NCI-H82 treated with DMSO at 0.1 percent for 48 hours (cell line): ENCODE measurements around the gene ZDHHC4.

Experiments
- DNase-seq: peaks from one replicate; lab custom pipeline; 2025; ENCODE audit not compliant: unreplicated experiment; lab: John Stamatoyannopoulos, UW

Gene ZDHHC4

GRCh38 chr7:6604458-6604857 lies 27.2 kb downstream of the ZDHHC4 start:
- DNase-seq = no peak

DNA sequence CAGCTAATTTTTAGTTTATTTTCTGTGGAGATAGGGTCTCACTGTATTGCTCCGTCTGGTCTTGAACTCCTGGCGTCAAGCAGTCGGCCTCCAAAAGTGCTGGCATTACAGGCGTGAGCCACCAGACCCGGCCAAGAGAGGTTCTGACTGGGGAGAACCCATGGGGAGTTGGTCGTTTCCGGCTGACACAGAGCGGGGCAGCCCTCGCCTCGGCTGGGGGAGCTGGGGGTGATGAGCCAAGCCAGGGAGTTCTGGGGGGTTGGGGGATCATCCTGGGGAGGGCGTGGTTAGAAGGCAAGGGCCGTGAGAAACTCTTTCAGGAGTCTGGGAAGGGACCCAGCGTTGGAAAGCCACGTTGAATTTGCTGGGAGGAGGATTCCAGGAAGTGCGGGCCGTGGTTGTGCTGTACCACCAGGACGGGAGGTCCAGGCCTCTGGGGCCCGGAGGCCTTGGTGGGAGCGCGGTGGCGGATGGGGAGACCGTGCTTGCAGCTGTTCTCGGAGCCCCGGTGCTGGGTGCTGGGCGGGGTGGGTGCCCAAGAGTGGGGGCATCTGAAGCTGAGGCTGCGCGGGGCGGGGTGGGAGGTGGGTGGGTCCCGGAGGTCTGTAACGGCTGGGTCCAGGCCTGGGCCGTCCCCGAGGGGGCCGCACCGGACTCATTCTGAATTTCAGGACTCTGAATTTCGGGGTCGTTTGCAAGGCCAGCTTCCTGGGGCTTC lies 29.8 kb downstream of the ZDHHC4 start:
- no peak for DNase-seq

DNA sequence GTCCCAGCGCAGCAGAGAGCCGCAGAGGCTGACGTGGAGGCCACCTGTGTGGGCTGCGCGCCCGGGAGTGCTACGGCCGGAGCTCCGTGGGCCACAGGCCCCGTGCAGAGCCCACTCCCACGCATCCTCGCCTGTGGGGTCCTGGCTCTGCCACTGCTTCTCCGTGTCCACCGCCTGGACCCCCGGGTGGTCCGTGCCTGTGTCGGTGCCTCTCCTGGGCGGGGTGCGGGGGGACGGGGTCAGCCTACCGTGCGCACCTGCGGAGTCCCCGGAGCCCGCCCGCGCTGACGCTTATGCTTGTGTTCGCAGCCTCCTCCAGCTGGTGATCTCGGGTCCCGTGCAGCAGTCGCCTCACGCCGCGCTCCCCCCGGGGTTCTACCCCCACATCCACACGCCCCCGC lies 30.4 kb downstream of the ZDHHC4 start:
- no peak for DNase-seq

GRCh38 chr7:6608081-6608480 lies 30.8 kb downstream of the ZDHHC4 start:
- DNase-seq = no peak

GRCh38 chr7:6608794-6609193 lies 31.5 kb downstream of the ZDHHC4 start:
- no peak for DNase-seq

DNA sequence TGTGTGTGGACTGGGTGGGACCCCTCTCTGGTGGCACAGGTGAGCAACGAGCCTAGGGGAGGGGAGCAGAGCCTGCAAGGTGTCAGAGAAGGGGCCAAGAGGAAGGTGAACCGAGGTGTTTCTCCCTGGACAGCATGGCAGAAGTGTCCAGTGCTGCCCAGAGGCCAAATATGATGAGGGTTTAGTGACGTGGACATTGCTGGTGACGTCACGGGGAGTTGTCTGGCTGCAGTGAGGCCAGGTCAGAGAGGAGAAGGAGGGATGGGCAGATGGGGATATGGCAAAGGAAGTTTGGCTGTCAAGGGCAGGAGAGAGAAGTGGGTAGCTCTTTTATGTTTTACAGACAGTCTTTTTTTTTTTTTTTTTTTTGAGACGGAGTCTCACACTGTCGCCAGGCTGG lies 35.6 kb downstream of the ZDHHC4 start:
- DNase-seq = no peak

GRCh38 chr7:6613706-6614105 lies 36.5 kb downstream of the ZDHHC4 start:
- DNase-seq = no peak

DNA sequence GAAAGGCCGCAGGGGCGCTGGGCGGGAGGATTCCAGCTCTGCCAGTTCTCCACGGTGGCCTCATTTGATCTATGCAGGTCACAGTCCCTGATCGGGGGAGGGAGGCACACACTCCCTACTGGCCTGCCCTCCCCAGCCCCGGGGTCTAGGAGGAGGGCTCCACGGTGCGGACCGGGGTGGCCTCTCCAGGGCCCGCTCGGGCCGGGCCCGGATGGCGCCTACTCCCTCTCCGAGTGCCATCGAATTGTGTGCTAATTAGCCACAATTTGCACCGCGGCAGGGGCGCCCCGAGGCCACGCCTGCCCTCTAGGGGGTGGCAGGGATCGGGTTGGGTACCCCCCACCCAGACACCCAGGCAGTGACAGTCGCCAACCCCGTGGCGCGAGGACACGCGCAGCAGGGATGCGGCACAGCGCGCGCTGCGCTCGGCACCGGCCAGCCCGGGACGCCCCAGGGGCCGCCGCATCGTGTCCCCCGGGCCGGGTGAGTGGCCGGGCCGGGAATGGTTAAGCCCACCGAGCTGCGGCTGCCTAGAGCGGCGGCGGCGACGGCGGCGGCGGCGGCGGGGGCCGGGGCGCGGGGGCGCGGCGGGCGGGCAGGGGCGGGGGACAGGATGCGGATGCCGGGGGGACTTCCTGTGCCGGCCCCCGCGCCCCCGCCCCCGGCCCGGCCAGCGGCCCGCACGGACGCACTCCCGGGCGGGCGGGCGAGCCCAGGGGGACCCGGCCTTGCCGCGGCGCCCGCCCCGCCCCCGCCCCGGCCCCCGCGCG lies 37.9 kb downstream of the ZDHHC4 start, which contains the start of gene ZNF853:
TSS of gene ZNF853 (plus strand) at position 658 of the 770 bp plus-strand sequence. CDS start 565 bp downstream, outside the sequence.
- no peak for DNase-seq

GRCh38 chr7:6615723-6616555 lies 38.7 kb downstream of the ZDHHC4 start:
- DNase-seq = no peak

DNA sequence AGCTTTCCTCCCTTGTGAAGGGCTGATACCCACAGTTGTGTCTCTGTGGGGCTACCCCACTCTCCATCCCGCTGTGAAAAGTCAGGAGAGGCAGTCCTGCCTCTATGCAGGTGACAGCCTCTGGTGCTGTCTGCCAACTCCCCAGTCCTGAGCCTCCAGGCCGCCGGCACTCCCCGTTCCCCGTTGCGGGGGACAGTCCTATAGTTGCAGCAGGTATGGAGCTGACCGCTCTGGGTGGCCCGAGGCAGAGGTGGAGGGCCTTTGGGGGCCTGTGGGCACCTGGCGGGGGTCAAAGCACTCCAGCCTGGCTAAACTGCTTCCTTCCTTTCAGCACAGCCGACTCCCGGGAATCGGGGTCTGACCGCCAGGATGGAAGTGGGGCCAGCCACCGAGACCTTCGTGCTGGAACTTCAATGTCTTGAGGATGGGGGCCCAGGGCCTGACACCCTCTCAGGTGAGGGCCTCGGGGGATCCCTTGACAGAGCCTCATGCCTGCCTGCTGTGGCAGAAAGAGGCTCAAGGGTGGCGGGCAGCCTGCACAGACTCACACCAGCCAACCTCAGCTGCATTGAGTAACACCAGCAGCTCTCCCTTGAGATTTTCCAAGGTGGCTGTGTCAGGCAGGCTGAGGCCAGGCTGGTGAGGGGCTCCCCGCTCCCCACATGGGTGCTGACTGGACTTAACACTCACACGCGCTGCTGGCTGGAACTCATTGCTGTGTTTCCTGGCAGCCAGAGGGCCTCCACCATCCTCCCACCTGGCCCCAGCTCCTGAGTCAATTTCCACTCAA lies 39.8 kb downstream of the ZDHHC4 start:
- no peak for DNase-seq

DNA sequence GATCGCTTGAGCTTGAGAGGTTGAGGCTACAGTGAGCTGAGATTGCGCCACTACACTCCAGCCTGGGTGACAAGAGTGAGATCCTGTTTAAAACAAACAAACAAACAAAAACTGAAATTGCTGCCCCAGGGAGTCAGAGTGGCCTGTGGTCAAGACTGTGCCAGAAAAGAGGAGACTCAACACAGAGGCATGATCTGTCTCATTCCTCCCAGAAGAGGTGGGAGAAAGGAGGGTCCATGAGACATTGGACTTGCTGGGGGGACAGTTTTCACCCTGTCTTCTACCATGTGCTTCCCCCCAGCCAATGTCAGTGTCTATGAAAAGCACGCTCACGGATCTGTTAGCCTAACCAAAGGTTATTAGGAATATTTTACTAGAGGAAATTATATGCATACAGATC lies 41.4 kb downstream of the ZDHHC4 start:
- DNase-seq = no peak

DNA sequence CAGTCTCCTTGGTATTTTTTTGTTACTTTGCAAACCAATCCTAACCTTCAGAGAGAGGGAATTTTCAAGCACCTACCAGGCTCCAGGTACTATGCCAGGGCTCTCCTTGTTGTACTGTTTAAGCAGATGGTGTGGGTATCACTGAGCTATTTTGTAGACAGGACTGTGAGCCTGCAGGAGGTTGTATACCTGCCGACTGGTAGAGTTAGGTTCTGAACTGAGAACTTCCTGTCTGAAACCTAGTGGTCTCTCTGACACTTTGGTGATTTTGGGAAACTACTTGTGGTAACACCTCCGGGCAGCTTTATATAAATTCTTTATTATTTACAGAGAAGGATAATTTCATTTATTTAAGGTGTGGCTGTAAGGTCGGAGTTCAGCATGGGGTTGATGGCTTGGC lies 42.7 kb downstream of the ZDHHC4 start:
- no peak for DNase-seq

DNA sequence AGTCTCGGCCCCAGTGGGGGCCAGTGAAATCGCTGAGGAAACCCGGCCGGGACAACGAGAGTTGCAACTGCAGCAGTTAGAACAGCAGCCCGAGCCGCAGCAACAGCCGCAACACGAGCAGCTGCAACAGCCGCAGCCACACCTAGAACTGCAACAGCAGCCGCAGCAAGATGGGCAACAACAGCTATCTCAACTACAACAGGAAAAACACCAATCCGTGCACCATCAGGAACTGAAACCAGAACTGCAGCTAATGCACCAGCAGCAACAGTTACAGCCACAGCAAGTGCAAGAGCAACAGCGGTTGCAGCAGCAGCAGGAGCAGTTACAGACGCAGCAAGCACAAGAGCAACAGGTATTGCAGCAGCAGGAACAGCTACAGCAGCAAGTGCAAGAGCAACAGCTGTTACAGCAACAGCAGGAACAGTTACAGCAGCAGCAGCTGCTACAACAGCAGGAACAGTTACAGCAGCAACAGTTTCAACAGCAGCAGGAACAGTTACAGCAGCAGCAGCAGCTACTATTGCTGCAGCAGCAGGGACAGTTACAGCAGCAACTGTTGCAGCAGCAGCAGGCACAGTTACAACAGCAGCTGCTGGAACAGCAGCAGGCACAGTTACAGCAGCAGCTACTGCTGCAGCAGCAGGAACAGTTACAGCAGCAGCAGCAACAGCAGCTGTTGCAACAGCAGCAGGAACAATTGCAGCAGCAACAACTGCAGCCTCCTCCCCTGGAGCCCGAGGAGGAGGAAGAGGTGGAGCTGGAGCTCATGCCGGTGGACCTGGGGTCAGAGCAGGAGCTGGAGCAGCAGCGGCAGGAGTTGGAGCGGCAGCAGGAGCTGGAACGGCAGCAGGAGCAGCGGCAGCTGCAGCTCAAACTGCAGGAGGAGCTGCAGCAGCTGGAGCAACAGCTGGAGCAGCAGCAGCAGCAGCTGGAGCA lies 44.2 kb downstream of the ZDHHC4 start:
- no peak for DNase-seq

DNA sequence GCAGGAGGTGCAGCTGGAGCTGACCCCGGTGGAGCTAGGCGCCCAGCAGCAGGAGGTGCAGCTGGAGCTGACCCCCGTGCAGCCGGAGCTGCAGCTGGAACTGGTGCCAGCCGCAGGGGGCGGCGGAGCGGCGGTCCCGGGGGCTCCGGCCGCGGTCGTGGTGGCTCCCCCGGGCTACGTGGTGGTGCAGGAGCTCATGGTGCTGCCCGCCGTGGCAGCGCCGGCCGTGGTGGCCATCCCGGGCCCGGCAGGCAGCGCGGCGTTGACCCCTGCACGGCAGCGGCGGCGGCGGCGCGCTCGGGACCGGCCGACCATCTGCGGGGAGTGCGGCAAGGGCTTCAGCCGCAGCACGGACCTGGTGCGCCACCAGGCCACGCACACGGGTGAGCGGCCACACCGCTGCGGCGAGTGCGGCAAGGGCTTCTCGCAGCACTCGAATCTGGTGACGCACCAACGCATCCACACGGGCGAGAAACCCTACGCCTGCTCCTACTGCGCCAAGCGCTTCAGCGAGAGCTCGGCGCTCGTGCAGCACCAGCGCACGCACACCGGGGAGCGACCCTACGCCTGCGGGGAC lies 45.0 kb downstream of the ZDHHC4 start:
- no peak for DNase-seq

GRCh38 chr7:6623589-6624245 lies 46.5 kb downstream of the ZDHHC4 start:
- no peak for DNase-seq

- no peak for DNase-seq
Observed at GRCh38 chr7:6624246-6624611, 47.0 kb downstream of the ZDHHC4 start.

DNA sequence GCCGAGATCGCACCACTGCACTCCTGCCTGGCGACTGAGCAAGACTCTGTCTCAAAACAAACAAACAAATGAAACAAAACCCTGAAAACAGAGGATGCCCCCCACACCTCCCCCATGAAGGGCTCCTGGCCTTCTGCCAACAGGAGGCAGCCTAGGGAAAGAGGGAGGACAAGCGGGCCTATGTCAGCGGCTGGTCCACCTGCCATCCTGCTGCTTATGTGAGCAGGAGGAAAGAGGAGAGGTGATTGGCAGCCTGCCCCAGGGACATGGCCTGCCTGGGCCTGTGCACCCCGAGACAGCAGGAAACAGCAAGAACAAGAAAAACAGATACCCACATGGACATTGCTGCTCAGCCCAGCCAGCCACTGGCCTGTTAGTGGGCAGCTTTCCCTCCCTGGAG lies 50.8 kb downstream of the ZDHHC4 start:
- DNase-seq = no peak

DNA sequence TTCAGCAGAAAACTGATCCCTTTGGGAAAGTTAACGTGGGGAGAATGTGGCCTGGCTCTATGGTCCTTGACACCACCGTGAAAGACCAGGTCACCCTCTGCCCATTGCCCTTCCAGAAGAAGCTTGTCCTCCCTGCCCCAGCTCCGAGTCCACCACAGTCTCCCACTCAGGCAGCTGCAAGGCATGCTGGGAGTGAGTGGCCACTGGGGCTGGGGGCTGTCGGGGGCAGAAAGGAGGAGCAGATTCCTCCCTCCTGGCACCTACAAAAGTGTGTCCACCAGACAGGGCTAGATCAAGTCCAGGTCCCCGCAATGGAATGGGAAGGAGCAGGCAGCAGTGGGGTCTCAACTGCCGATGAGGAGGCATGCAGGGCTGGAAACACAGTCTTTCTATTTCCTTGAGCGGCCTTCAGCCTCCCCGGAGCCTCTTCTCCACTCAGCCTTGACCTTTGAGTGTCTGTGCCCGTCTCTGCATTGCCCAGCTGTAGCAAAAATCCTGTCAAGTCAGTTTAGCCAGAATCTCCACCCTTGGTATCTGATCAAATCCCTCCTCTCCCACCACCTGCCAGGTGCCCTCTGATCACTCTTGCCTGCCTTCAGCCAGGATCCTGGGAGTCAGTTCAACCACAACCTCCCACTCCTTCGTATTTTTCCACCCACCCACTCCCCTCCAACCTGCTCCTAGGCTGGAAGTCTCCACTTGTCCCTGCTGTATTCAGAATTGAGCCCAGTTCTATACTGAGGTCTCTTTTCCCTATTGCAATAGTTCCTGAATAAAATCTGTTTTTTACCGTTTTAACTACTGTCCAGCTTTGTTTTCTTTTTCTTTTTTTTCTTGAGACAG lies 53.0 kb downstream of the ZDHHC4 start:
- DNase-seq = no peak
